ENCODE measurements around the gene BCAS3.
A peak's percentile ranks its signal among the peaks of the same experiment; 100 is the strongest.

DNA sequence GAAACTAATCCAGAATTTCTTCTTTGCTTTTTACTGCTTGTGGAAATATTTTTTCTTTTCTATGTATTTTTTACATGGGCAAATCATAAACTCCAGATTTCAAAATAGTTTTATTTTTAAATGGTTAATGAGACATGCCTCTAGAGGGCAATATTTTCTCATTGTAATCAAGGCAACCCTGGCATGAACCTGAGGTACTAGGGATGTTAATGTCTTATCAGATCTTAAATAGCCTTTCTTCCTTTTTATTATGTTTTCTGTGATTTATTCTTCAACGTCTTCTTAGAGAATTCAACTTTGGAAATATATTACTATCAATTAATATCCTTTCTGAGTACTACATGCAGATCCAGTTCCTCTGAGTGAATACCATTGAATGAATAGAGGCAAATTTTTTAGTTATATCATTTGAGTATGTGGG, 324.7 kb downstream of the BCAS3 start:
- TF ChIP-seq YY1 (IDR thresholded peaks at IDR 0.05; ENCODE audit: low read depth) (no peak), NFIC (IDR thresholded peaks at IDR 0.05) (no peak), TAF1 (IDR thresholded peaks at IDR 0.05; ENCODE audit: low read depth) (no peak), EP300 (IDR thresholded peaks at IDR 0.05; ENCODE audit: borderline replicate concordance) (no peak), CEBPB (IDR thresholded peaks at IDR 0.05) (no peak), EGR1 (IDR thresholded peaks at IDR 0.05) (no peak), ZBTB7A (IDR thresholded peaks at IDR 0.05; ENCODE audit: low read depth) (no peak), FOXM1 (IDR thresholded peaks at IDR 0.05; ENCODE audit: borderline replicate concordance, low read depth) (no peak), RAD21 (IDR thresholded peaks at IDR 0.05; ENCODE audit: low read depth) (peak; percentile 56), CREB1 (IDR thresholded peaks at IDR 0.05; ENCODE audit: low read depth) (no peak), TCF12 (IDR thresholded peaks at IDR 0.05; ENCODE audit: low read depth) (no peak)
- TF ChIP-seq, protein P1, sequence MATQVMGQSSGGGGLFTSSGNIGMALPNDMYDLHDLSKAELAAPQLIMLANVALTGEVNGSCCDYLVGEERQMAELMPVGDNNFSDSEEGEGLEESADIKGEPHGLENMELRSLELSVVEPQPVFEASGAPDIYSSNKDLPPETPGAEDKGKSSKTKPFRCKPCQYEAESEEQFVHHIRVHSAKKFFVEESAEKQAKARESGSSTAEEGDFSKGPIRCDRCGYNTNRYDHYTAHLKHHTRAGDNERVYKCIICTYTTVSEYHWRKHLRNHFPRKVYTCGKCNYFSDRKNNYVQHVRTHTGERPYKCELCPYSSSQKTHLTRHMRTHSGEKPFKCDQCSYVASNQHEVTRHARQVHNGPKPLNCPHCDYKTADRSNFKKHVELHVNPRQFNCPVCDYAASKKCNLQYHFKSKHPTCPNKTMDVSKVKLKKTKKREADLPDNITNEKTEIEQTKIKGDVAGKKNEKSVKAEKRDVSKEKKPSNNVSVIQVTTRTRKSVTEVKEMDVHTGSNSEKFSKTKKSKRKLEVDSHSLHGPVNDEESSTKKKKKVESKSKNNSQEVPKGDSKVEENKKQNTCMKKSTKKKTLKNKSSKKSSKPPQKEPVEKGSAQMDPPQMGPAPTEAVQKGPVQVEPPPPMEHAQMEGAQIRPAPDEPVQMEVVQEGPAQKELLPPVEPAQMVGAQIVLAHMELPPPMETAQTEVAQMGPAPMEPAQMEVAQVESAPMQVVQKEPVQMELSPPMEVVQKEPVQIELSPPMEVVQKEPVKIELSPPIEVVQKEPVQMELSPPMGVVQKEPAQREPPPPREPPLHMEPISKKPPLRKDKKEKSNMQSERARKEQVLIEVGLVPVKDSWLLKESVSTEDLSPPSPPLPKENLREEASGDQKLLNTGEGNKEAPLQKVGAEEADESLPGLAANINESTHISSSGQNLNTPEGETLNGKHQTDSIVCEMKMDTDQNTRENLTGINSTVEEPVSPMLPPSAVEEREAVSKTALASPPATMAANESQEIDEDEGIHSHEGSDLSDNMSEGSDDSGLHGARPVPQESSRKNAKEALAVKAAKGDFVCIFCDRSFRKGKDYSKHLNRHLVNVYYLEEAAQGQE (IDR thresholded peaks at IDR 0.05; ENCODE audit: low read depth): no peak
- TF ChIP-seq, protein P2, sequence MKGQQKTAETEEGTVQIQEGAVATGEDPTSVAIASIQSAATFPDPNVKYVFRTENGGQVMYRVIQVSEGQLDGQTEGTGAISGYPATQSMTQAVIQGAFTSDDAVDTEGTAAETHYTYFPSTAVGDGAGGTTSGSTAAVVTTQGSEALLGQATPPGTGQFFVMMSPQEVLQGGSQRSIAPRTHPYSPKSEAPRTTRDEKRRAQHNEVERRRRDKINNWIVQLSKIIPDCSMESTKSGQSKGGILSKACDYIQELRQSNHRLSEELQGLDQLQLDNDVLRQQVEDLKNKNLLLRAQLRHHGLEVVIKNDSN (IDR thresholded peaks at IDR 0.05): no peak
- TF ChIP-seq, protein P3, sequence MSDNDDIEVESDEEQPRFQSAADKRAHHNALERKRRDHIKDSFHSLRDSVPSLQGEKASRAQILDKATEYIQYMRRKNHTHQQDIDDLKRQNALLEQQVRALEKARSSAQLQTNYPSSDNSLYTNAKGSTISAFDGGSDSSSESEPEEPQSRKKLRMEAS (IDR thresholded peaks at IDR 0.05): no peak

All from Ishikawa (cell line).